ENCODE data around the gene ARHGAP15.

ARHGAP15 gene

DNA sequence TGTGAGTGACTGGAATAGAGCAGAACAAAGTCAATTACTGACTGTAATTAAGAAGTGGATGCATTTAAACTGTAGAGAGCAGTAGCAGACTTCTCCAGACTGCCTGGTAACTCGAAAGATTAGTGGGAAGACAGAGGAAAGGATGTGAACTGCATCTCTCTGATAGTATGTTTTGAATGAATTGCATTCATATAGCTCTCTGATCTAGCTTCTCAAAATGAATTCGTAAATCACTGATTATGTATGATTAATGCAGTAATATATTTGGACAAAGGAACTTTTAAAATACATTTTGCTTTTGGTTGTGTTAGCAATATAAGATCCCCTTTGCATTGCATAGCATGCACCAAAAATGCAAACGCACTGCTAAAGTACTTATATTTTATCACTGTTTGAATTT is 304.0 kb downstream of the ARHGAP15 start:
- peak overlapping the region in 1 of 2 donors; percentile 32 for H3K27ac ChIP-seq
- H3K4me3 ChIP-seq, result peak overlapping the region; percentile 58
- DNase-seq (ENCODE audit: low spot score), result no peak
- TF ChIP-seq, protein P1, sequence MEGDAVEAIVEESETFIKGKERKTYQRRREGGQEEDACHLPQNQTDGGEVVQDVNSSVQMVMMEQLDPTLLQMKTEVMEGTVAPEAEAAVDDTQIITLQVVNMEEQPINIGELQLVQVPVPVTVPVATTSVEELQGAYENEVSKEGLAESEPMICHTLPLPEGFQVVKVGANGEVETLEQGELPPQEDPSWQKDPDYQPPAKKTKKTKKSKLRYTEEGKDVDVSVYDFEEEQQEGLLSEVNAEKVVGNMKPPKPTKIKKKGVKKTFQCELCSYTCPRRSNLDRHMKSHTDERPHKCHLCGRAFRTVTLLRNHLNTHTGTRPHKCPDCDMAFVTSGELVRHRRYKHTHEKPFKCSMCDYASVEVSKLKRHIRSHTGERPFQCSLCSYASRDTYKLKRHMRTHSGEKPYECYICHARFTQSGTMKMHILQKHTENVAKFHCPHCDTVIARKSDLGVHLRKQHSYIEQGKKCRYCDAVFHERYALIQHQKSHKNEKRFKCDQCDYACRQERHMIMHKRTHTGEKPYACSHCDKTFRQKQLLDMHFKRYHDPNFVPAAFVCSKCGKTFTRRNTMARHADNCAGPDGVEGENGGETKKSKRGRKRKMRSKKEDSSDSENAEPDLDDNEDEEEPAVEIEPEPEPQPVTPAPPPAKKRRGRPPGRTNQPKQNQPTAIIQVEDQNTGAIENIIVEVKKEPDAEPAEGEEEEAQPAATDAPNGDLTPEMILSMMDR (IDR thresholded peaks at IDR 0.05), result no peak

DNA sequence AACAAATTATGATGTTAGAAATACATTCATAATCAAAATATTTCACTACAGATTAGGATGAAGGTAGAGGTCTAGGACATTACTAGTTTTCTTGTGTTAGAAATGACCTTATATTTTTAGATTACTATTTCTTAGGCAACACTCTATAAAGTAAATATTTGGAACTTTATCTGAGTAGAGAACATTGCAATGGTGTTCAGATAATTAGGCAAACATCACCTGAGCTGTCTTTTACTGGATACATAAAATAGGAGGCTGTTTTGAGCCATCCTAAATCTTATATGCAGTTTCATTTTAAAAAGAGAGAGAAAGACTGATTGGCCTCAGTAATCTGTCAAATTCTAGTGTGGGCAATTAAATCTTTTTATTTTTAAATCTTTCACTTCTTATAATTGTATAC is 304.6 kb downstream of the ARHGAP15 start:
- DNase-seq (ENCODE audit: low spot score), result no peak
- H3K4me3 ChIP-seq, result peak overlapping the region; percentile 58
- TF ChIP-seq, protein P1 (IDR thresholded peaks at IDR 0.05), result no peak
- H3K27ac ChIP-seq, result peak overlapping the region in 1 of 2 donors; percentile 59

DNA sequence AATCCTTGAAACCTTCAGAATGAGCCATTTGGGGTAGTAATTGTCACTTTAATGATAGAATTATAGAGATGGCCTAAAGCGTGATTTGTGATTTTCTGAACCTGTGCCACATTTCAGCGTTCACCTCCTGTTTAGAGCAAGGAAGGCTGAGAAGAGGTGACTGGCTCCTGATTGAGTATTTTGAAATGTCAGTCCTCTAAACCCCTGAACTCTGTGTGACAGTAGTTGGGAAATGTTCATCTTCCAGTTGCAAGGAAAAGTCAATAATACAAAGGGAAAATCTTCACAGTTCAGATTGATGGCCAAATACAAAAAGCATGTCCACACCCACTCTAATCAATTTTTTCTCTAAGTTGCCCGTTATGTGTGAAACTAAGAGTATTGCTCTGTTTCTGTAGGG is 305.2 kb downstream of the ARHGAP15 start:
- no peak for DNase-seq (ENCODE audit: low spot score)
- Histone ChIP-seq H3K4me3 (peak overlapping the region; percentile 58), H3K27ac (peak overlapping the region; percentile 44 to 59)
- TF ChIP-seq, protein P1 (IDR thresholded peaks at IDR 0.05), result no peak

DNA sequence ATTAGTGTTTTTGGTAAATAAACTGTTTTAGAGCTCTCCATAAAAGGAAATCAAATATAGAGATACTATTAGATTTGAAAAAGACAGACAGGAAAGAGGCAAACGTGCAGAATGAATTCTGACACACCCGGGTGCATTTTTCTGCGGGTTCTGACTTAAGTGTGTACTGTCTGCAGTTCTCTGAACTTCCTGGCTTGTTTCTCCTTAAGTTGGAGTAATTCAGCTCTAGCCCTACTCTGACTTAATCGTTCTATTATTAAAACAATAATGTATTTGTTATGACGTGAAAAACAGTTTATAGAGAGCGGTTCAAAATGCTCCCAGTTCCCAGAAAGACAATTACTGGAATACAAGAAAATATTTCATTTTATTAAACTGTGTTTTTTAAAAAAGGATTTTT is 305.9 kb downstream of the ARHGAP15 start:
- Histone ChIP-seq H3K4me3 (peak overlapping the region; percentile 58), H3K27ac (peak overlapping the region; percentile 44 to 59)
- TF ChIP-seq, protein P1 (IDR thresholded peaks at IDR 0.05), result no peak
- DNase-seq (ENCODE audit: low spot score), result no peak

DNA sequence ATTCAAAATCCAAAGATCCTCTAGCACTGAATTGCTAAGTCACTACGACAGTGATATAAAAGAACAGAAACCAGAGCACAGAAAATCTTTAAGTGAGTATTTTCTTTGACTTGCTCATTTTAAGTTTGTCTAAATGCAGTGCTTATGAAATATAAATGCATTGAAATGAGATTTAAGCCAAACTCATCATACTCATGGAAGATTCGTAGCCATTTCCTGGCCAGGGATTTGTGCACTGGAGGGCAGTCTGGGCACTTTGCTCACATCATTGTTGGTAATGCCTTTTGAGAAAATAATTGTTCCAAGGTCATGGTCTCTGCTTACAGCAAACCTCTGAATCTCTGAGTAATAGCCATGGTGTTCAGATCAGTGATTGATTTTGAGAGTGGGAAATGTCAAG is 307.7 kb downstream of the ARHGAP15 start:
- H3K4me3 ChIP-seq, result peak overlapping the region; percentile 58
- DNase-seq (ENCODE audit: low spot score), result no peak
- peak overlapping the region in 1 of 2 donors; percentile 36 for H3K27ac ChIP-seq
- TF ChIP-seq, protein P1 (IDR thresholded peaks at IDR 0.05), result no peak

DNA sequence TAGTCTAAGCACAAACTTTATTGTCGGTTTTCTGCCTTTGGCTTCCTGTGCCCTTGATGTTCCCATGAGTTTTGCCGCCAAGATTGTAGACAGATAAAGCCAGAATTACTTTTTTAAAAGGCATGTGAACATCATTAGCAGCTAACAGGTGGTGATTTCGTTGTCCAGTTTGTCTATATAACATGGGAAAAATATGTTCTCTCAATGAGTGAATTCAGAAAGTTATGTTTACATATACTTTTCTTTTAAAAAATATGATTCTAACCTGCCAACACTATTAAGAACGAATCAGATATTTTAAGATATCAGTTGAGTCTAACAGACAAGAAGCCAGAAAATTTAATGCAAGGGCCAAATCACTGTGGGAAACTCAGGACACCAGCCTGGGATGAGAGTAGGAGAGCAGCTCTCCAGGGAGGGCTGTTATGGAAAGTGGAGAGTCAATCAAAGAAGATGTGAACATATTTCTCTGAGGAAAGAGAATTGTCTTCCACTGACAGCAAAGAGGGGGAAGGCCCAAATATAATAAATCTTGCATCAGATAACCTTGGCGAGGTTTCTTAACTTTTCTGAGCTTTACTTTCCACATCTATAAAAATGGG is 311.3 kb downstream of the ARHGAP15 start:
- Histone ChIP-seq H3K4me3 (no peak overlapping the region), H3K27ac (peak overlapping the region in 1 of 2 donors; percentile 46)
- TF ChIP-seq, protein P1 (IDR thresholded peaks at IDR 0.05), result no peak
- DNase-seq (ENCODE audit: low spot score), result no peak

DNA sequence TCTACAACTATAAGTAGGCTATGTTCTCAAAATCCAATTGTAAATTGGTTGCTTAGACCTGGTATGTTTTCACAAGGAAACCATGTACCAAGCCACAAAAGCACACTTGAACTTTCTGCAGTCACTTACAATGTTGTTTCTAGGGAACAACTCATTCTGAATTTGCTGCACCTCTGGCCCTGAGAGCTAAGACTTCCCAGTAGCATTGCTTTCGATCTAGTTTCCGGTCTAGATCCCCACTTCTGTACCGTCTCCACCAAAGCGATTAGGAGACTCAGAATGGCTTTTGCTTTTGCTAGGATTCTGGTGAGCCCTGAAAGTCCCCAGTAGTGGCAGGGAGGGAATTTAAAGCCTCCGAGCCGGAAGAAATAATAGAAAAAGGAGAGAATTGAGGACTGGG is 313.0 kb downstream of the ARHGAP15 start:
- TF ChIP-seq, protein P1 (IDR thresholded peaks at IDR 0.05), result no peak
- Histone ChIP-seq H3K4me3 (peak overlapping the region; percentile 48), H3K27ac (peak overlapping the region; percentile 7 to 54)
- DNase-seq (ENCODE audit: low spot score), result no peak

Measured in coronary artery (tissue), 2 donors.